Measurements from ENCODE around the gene METRN.

METRN gene

GRCh38 chr16:674968-675883 is 39.7 kb upstream of the METRN start, which contains the start of gene RHBDL1:
RHBDL1 (plus strand) TSS chr16:675671; CDS start chr16:675791, 120 bp downstream.
- peak within 1 kb of the TSS; percentile 82 for H3K27ac ChIP-seq
- TF ChIP-seq ZFX (IDR thresholded peaks at IDR 0.05; ENCODE audit: borderline replicate concordance): no peak
- peak; percentile 14 for TF ChIP-seq CTCF (IDR thresholded peaks at IDR 0.05)

GRCh38 chr16:675884-676564 is 38.9 kb upstream of the METRN start:
- no peak for TF ChIP-seq ZFX (IDR thresholded peaks at IDR 0.05; ENCODE audit: borderline replicate concordance)
- no peak for TF ChIP-seq CTCF (IDR thresholded peaks at IDR 0.05)
- peak overlapping the region; percentile 82 for H3K27ac ChIP-seq

GRCh38 chr16:676565-676902 is 38.4 kb upstream of the METRN start:
- TF ChIP-seq ZFX (IDR thresholded peaks at IDR 0.05; ENCODE audit: borderline replicate concordance): no peak
- no peak for TF ChIP-seq CTCF (IDR thresholded peaks at IDR 0.05)
- peak overlapping the region; percentile 82 for H3K27ac ChIP-seq

- H3K27ac ChIP-seq: peak overlapping the region; percentile 98; the same call in 1 of the 2 replicates
- TF ChIP-seq ZFX (IDR thresholded peaks at IDR 0.05; ENCODE audit: borderline replicate concordance) (no peak), CTCF (IDR thresholded peaks at IDR 0.05) (no peak)
These were observed 38.0 kb upstream of the METRN start for GRCh38 chr16:676913-677312.

- peak overlapping the region; percentile 98 for H3K27ac ChIP-seq
- no peak for TF ChIP-seq CTCF (IDR thresholded peaks at IDR 0.05)
- TF ChIP-seq ZFX (IDR thresholded peaks at IDR 0.05; ENCODE audit: borderline replicate concordance): no peak
These were observed 37.4 kb upstream of the METRN start for GRCh38 chr16:677316-678190.

GRCh38 chr16:678209-678857 is 36.6 kb upstream of the METRN start:
- peak overlapping the region; percentile 98 for H3K27ac ChIP-seq
- no peak for TF ChIP-seq ZFX (IDR thresholded peaks at IDR 0.05; ENCODE audit: borderline replicate concordance)
- TF ChIP-seq CTCF (IDR thresholded peaks at IDR 0.05): no peak

All from 22Rv1 (cell line).